ENCODE measurements around the gene IDUA.
"Not testable (repeated sequence)": the region's sequence is repeated elsewhere in the genome, so short reads cannot be mapped to it uniquely, and the experiment has no call there.

IDUA gene

DNA sequence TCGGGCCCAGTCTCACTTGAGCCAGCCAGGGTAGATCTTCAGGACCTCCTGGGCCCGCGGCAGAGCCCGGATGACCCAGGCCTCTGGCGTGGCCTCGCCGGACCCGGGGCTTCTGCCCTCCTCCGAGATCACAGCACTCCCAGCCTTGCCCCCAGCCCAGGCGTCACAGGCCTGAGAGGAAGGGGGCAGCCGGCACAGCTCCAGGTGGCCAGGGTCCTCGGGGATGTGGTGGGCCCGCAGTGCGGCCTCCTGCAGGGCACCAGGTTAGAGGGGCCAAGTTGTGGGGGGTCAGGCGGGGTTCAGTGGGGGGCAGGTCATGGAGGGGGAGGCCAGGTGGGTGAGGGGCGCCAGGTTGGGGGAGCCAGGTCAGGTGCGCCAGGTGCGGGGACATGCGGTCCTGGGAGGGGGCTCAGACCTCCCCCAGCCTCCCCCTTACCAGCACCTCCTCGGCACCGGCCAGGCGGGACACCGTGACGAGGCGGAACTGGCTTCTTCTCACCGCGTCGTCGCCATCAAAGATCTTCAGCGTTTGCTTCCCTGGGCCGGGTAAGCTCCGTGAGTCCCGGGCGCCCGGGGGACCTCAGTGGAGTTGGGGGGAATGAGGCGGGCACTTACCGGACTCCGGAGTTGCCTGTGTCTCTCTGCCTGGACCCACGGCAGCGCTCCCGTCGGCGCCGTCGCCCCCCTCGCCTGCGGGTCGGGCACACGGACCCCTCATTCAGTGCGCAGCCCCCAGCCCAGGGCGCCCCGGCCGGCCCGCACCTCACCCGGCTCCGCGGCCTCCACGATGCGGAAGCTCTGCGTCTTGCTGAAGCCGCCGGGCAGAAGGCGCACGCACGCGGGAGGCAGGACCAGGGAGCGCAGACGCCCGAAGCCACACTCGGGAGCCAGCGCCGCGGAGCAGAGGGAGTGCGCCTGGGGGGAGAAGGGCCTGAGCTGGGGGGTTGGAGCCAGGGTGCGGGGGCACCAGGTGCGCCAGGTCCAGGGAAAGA lies 19.4 kb upstream of the IDUA start:
- no peak for DNase-seq (ENCODE audit: low read depth)

DNA sequence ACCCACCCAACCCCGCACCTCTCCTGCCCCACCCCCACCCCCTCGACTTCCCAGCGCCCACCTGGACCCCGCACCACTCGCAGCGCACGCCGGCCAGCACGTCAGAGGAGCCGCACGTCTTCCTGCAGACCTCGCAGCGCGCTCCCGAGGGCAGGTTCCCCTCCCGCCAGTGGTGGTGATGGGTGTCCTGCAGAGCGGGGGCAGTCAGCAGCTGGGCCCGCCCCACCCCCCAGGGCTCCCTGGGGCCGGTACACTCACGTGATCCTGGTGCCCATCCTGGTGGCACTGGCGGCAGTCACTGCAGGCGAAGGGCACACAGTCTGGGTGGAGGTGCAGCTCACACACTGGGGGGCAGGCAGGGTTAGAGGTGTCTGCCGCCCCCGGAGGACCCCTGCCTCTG lies 18.6 kb upstream of the IDUA start:
- DNase-seq (ENCODE audit: low read depth) = no peak

DNA sequence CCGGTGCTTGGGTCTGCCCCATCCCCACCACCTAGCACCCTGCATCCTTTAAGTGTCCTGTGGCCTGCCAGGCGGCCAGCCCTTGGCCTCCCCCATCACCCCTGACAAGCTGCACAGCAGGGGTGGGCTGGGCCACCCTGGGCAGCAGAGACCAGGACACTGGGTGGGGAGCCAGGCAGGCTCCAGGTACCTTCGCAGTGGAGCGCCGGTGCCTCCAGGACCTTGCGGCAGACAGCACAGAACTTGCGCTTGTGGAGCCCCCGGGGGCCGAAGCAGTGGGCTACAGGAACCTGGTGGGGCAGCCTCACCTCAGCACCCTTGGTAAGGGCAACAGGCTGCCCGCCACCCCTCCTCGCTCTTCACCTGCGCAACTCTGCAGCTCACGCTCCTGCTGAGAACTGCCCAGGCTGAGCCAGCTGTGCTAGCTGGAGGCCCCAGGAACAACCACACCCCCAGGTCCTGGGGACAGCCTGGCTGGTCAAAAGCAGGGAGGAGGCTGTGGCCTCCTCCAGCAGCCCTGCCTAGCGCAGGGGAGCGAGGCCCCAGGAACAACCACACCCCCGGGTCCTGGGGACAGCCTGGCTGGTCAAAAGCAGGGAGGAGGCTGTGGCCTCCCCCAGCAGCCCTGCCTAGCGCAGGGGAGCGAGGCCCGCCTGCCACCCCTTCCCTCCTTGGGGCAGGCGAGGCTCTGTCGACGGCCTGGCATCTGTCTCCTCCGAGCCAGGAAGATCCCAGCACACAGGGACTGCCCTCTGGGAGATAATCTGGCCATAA lies 18.0 kb upstream of the IDUA start:
- no peak for DNase-seq (ENCODE audit: low read depth)

DNA sequence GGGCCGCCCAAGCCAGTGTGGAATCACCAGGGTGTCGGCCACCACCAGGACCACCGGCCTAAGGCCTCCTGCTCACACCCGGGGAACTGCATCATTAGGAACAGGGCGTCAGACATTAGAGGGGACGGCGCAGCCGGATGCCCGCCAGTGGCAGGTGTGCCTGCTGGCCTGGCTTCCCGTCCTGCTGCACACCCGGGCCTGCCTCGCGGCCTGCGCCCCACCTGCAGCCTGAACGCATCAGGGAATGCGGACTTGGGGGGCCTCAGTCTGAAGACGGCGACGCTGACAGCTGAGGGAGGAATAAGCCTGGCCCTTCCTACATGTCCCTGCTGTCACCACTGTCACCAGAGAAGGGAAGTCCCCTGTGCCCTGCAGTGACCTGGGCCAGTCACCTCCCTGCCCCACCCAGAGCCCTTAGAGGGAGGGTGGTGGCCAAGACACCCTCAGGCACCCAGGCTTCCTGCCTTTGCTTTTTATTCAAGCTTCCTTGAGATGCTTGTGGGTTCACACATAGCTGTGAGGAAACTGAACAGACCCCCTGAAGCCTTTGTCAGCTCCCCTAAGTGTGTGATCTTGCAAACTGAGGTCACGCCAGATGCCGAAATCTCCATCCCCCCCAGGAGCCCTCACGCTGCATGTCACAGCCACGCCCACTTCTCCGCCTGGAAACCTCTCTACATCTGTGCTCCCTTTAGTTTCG lies 16.6 kb upstream of the IDUA start:
- no peak for DNase-seq (ENCODE audit: low read depth)

DNA sequence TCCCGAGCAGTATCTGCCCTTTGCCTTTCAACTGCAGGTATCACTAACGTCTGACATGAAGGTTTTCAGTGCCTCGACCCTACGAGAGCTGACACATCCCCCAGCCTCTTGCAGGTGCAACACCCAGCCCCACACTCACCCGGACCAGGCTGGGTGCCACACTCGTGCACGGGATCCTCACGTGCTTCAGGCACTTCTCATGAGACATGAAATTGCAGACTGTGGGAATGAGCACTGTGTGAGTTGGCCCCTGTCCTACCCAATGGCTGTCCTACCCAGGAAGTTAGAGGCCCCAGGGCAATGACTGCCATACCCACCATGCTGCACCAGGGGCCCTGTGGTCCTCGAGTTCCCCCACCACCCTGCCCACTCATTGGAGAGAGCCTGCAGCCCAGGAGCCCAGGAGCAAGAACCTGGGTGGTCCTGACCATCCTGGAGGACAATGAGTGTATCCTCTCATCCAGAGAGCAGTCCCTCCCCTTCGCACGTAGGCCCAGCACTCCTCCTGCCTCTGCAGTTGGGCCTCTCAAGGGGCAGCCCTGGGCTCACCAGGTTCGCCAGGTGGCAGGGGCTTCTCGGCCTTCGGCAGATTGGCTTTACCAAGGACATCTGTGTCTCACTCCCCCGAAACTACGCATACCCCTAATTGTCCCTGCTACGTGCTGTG lies 15.9 kb upstream of the IDUA start:
- no peak for DNase-seq (ENCODE audit: low read depth)

DNA sequence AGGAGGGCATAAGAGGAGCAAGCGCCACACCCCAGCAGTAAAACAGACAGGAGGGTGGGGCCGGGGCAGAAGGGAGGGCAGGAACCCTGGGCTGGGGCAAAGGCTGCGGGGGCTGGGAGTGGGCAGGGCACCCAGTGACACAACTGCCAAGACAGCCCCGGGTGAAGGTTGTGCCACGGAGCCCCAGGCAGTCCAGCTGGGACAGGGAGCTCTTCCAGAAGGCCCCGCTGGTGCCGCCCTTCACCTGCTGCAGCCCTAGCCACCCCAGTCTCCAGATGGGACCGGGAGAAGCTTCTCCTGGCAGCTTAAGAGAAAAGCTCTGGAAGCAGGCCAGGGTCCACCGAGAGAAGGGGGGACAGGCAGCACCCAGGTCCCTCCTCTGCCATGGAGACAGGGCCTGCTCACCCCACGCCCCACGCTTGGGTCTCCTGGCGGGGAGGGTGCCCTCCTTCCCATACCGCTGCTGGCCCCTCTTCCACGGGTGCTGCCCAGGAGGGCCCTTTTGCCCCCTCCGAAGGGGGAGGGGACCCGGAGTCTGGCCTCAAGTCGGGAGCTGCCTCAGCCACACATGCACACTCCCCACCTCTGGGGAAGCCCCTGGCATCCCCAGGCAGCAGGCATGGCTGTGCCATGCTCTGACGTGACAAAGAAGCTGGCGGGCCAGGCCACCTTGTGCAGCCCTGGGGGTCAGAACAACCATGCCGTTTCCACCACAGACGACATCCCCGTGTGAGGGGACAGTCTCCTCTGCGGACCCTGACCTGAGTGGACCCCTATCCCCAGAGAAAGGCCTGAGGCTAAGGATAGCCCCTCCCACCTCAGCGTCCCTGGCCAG lies 15.0 kb upstream of the IDUA start:
- DNase-seq (ENCODE audit: low read depth) = no peak

DNA sequence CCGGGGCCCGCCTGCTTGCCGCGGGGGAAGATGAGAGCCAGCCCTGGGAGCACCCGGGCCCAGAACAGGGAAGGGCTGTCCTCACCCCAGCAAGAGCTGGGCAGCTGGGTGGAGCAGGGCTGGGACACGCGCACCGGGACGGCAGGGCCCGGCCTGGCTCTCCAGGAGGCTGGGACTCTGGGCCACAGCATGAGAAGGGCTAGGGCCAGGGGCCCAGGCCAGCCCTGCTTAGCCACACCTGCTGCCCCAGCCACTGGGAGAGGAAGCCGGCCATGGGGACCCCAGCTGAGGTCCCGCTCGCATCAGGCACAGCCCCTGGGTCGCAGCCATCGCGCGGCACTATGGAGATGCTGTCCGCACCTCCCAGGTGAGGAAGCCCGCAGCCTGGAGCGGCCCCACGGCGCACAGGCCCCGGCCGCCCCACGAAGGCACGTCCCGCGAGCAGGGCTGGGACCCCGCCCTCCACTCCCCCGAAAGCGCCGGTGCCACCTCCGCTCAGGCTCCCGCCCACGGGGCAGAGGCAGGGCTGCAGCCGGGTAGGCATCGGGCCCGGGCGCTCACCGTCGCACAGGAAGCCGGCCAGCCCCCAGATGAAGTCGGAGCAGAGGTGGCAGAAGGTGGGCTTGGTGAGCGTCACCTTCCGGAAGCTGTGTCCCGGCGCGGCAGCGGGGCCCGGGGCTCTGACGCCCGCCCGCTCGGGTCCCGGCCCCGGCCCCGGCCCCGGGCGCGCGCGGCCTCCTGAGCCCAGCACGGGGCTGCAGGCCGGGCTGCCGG lies 14.0 kb upstream of the IDUA start:
- no peak for DNase-seq (ENCODE audit: low read depth)

DNA sequence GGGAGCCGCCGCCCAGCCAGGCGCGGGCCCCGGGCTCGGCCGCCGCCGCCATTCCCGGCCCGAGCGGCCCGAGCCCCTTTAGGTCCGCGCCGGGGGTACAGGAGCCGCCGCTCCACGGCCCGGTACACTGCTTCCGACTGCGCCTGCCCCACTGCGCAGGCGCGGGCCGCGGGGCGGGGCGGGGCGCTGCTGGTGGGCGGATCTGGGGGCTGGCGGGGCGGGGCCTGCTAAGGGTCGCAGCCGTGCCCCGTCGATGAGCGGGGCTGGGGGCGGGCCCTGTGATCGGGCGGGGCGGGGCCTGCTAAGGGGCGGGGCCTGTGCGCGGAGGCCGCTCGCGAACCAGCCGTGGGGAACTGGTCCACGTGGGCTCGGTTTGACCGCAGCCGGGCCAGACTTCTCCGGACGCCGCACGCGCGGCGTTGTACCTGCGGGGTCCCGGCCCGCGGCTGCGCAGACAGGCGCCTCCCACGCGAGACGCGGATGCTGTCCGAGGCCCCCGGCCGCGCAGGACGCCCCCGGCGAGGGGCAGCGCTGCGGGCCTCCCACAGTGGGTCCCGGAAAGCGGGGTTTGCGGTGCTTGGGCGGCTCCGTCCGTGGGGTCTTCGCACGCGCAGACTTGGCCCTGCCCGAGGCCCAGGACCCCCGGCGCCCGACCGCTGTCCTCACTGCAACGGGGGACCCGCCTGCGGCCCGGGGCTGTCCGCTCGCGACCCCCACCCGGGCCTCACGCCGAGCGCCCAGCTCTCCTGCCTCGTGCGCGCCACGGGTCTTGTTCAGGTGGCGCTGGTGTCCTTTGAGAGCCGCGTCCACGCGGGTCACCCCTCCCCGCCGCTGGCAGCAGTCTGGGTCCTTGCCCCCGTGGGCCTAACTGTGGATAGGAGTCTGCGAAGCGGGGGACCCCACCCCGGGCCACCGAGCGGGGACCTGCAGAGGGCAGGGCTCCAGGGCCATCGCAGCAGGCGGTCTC lies 13.1 kb upstream of the IDUA start, which contains the start of gene DGKQ:
Gene DGKQ (minus strand): TSS at position 139 of the 967 bp plus-strand sequence. CDS start 87 bp downstream, at position 52.
- DNase-seq (ENCODE audit: low read depth) = peak; percentile 62

DNA sequence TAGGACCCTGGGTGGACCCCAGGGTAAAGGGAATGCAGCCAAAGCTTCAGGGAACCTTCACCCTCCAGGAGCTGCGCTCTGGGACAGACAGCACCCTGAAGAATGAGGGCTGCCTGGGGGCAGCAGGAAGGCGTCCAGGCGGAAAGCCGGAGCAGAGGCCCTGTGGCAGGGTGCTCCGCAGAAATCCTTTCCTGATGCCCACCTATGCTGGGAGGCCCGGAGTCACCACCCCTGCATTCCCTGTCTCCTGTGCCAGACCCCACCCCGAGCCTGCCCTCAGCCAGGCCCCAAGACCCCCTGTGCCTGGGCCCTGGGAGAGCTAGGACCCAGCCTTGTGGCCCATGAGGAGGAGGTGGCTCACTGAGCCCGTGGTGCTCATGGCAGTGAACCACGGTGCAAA lies 12.2 kb upstream of the IDUA start:
- no peak for DNase-seq (ENCODE audit: low read depth)

DNA sequence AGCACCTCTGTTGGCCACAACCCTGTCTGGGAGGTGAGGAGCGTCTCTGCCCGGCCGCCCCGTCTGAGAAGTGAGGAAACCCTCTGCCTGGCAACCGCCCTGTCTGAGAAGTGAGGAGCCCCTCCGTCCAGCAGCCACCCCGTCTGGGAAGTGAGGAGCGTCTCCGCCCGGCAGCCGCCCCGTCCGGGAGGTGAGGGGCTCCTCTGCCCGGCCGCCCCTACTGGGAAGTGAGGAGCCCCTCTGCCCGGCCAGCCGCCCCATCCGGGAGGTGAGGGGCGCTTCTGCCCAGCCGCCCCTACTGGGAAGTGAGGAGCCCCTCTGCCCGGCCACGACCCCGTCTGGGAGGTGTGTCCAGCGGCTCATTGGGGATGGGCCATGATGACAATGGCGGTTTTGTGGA lies 10.8 kb upstream of the IDUA start:
- DNase-seq (ENCODE audit: low read depth) = not testable (repeated sequence)

DNA sequence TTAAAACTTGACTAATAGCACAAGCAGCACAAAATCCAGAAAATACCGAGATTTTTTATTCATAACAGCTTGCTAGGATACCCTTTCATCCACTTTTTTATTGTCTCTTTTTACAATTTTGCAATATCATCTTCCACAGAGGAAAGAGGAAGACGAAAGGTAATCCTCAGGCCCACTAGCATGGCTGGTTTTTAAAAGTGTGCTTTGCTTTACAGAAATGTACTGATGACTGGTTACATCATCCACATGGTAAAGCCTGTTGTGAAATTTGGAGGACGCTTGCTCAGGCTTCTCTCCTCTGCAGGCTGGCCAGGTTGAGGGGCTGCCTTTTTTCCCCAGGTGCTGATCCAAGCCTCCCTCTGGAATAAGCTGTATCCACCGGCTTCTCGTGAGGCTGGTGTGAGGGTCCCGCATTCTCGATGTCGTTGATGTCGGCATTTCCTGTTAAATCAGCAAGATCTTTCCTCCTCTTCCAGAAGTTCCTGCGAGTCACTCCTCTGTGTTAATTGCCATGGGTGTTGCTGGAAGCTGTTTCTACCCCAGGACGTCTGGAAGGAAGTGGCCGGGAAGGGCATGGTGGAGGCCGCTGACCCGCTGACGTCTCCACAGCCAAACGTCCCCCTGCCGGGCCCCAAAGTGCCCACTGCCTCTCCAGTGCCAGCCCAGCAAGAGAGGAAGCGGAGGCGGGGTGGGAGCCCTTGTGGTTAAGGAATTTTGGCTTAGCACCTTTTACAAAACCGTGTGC lies 7.7 kb upstream of the IDUA start:
- DNase-seq (ENCODE audit: low read depth) = peak; percentile 18

DNA sequence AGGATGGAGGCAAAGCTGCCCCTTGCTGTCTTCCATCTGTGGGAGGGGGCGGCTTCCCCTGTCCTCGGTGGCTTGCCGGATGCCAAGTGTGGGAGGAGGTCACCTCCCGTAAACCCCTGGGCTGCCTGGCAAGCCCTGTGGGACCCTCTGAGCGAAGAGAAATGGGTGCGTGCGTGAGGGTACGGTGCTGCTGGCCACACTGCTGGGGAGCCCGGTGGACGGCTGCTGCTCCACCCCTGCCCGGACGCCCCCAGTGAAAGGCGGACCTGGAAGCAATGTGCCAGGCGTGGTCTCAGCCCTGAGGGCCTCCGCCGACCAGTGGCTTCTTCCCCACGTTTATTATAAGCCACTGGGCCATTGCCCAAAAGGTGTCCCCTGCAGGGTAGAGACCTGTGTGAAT lies 4.6 kb upstream of the IDUA start:
- no peak for DNase-seq (ENCODE audit: low read depth)

DNA sequence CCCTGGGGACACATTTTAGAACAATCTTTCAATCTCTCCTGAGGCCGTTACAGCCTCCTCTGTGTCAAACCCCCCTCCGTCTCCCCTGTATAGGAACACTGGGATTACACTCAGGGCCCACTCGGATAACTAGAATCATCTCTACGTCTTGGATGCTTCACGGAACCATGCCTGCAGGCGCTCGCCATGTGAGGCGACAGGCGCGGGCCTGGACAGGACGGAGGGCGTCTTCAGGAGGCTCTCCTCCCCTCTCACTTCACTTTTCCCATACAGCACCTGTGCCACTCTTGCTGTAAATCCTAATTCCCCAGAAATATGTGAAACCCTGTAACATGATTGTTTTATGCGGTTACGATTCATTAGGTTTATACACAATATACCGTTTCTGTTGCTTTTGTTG lies 4.0 kb upstream of the IDUA start:
- DNase-seq (ENCODE audit: low read depth) = no peak

DNA sequence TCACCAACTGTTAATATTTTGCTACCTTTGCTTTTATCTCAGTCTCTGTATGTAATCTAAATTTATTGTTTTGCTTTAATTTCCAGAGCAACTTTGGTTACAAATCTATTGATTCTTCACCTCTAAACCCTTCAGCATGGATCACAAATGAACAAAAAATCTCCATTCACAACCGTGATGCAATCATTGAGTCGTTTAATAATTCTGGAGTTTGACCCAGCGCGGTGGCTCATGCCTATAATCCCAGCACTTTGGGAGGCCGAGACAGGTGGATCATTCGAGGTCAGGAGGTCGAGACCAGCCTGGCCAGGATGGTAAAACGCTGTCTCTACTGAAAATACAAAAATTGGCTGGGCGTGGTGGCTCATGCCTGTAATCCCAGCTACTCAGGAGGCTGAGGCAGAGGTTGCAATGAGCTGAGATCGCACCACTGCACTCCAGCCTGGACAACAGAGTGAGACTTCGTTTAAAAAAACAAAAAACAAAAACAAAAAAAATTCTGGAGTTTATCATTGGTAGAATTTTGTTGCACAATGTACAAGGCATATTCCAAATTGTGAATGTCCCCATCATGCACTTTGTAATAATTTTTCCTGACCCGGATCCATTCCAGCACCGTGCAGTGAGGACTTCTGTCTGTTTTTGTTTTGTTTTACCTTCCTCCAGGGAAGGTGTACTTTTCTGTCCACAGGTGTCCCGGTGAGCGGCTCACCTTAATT lies 2.3 kb upstream of the IDUA start:
- DNase-seq (ENCODE audit: low read depth) = no peak

DNA sequence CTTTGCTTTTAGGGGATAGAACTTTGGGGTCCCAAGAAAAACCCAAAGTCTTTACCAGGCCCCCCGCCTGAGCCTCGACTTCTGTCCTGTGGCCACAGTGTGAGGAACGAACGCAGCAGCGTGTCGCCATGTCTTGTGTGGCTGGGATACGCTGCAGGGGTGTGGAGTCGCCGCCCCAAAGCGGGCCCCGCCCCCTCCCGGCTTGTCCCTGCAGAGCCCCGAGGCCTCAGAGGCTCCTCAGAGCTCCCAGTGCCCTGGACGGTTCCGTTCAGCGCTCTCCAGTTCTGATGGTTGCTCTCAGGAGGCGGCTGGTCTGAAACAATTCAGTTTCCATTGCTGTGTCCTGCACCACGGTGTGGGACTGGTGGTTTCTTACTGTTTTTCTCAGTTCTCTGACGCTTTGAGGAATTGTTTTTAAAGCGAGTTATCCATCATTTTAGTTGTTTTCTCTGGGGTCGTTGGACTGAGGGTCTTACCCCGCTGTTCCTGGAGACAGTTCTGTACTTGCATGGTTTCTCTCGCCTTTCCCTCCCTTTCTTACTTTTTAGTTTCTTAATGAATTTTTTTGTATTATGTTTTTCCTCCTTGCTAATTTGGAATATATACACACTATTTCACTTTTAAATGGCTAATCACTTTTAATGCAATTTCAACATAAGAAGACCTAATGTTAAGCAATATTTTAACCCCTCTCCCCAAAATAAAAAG lies 1.6 kb upstream of the IDUA start:
- DNase-seq (ENCODE audit: low read depth) = no peak

DNA sequence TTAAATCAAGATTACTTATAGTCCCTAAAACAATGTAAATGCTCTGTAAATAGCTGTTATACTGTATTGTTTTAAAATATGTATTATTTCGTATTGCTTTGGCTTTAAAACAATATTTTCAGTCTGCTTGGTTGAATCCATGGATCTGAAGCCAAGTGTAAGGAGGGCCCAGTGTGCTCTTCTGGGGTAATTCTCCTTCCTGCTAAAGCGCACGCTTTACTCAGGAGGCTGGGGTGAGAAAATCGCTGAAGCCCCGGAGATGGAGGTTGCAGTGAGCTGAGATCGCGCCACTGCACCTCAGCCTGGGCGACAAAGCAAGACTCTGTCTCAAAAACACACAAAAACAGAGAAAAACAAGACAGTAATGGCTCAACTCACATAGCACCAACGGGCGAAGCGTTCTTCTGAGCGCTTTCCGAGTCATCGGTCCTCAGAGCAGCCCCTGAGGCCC lies 391 bp upstream of the IDUA start:
- no peak for DNase-seq (ENCODE audit: low read depth)
